Measurements from ENCODE around the gene ALG6.
"Not testable (repeated sequence)": the region's sequence is repeated elsewhere in the genome, so short reads cannot be mapped to it uniquely, and the experiment has no call there.

ALG6 gene

DNA sequence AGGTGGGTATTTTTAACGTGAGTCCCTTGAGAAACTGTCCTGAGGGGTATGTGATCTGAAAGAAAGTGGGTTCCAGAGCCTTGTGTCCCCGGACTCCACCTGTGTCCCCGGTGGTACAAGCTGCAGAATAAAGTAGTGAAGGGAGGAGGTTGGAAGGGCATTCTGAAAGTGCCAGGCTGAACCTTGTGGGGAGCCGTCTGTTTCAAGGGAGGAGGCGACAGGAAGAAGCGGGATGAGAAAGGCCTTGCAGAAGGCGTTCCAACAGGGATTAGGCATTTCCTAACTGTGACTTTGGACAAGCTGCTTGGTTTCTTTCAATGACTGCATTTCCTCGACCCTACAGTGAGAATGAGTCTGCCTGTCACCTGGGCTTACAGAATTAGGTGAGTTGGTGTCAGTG lies 39.3 kb upstream of the ALG6 start:
- no peak for DNase-seq (ENCODE audit: low read depth in 2 of 3, low spot score in 2 of 3)

DNA sequence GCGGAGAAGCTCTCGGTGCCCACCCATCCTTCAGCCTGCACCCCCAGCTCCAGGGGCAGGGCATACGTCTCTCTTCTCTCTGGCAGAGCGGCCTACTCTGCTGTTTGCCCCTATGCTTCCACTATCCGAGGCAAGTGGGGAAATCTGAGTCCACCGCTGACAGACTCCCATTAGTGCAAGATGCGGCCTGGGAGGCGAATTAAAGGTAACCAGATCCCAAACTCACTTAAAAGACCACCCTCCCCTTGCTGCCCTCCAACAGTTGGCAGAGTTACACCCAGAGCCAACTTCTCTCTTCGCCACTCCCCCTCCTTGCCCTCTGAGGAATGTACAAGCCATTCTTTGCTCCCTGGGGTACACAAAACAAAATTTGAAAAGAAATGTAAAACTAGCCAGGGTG lies 38.6 kb upstream of the ALG6 start:
- no peak for DNase-seq (ENCODE audit: low read depth in 2 of 3, low spot score in 2 of 3)

DNA sequence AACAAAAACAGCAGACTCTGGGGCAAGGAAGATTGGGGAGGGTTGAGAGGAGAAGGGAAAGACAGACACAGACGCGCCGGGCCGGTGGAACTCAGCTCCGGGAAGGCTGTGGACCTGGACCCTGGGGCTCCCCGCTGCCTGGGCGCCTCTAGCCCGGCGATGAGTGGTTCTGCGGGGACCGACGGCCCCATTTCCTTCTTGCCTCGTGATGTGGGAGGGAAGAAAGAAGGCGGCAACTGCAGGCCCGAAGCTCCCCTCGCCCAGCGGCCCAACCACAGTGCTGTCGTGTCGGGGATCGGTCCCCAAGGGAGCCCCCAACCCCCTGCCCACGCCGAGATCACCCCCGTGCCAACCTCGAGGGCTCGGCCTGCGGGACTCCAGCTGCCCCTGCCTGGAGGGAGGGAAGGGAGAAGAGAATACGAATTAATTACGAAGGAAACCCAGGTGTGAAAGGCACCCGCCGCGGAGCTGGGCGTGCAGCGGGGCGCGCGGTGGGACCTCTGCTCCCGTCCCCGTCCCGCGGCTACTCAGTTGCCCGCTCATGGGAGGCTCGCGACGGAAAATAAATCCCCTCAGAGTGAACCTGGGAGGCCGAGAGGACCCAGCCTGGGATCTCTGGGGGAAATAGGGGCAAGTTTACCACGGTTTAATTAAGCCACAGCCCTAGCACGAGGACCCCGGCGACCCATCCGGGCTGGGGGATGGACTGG lies 37.7 kb upstream of the ALG6 start:
- DNase-seq (ENCODE audit: low read depth in 2 of 3, low spot score in 2 of 3): no peak

DNA sequence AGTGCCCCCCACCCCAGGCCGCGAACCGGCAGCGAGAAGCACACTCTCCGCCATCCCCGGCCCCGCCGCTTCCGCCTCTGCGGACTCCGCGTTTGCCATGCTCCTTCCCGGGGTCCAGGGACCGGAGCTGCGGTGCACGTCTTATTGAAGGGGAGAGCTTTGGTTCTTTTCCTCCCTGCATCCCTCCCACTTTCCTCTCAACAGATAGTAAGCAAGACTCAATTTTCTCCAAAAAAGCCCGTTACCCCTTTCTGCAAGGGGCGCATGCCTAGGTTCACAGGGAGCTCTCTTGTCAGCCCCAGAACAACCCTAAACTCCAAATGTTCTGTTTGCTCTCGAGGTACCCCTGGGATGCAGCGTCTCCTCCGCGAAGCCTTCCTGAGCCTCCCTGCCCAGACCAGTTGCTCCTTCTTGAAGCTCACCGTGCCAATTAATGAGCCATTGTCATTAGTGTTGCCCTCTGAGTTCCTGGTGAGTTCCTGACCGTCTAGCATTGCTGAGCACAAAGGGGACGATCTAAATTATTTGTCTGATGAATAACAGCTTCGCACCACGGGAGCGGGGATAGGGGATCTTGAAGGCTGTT lies 37.0 kb upstream of the ALG6 start:
- no peak for DNase-seq (ENCODE audit: low read depth in 2 of 3, low spot score in 2 of 3)

DNA sequence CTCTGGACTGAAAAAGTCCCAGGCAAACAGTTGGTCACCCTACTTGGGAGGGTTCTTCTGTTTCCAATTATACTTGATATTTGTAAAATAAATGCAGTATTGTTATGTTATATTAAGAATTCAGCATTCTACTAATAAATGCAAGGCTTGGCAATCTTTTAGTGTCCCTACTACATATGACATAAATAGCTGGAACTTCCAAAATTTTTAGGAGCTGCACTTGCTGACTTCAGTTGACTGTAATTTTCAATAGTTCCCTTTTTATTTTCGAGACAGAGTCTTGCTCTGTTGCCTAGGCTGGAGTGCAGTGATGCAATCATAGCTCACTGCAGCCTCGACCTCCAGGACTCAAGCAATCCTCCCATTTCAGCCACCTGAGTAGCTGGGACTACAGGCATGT lies 25.0 kb upstream of the ALG6 start:
- DNase-seq (ENCODE audit: low read depth in 2 of 3, low spot score in 2 of 3): no peak

DNA sequence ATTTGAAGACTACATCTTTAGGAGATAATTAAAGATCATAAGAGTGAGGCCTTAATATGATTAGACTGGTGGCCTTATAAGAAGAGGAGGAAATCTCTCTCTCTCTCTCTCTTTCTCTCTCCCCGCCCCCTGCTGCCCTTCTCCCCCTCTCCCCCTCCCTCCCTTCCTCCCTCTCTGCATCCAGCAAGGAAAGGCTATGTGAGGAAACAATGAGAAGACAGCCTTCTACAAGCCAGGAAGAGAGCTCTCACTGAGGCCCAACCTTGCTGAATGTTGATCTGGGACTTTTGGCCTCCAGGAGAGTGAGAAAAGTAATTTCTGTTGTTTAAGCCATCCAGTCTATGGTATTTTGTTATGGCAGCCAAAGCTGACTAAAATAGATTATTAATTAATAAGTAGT lies 23.5 kb upstream of the ALG6 start:
- no peak for DNase-seq (ENCODE audit: low read depth in 2 of 3, low spot score in 2 of 3)

DNA sequence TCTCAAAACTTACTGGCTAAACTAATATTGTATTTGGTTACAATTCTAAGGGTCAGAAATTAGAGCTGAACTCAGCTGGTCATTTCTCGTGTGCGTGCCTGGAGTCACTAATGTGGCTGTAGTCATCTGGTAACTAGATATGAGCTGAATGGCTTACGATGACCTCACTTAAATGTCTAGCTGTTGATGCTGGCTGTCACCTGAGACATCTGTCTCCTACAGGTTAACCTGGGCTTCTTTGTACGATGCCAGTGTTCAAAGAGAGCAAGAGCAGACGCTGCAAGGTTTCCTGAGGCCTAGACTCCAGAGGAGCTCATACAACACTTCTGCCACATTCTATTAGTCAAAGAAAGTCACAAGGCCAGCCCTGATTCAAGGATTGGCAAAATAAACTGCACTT lies 17.1 kb upstream of the ALG6 start:
- no peak for DNase-seq (ENCODE audit: low read depth in 2 of 3, low spot score in 2 of 3)

DNA sequence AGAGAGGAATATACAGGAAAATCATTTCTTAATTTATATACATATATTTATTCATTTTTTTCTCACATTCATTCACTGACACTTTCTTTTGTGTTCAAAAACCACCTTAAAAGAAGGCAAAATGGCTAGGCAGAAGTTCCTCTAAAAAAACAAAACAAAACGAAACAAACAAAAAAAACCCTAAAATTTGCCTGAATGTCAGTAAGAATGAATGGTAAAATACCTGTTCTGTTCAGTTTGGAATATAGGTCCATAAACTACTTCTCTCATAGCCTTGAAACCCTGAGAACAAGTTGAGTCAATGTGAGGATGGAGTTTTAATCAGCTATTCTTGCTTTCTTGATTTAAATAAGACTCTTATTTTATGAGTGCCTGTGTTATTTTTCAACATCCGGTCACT lies 14.7 kb upstream of the ALG6 start:
- no peak for DNase-seq (ENCODE audit: low read depth in 2 of 3, low spot score in 2 of 3)

DNA sequence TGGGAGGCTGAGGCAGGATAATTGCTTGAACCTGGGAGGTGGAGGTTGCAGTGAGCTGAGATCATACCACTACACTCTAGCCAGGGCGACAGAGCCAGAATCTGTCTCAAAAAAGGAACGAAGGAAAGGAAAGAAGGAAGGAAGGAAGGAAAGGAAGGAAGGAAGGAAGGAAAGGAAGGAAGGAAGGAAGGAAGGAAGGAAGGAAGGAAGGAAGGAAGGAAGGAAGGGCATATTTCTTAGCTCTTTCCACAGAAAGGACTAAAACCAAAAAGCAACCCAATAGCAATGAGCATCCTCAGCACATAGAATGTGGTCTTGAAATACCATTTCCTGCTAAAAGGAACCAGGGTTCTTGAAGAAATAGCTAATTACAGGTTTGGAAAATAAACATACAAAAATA lies 11.2 kb upstream of the ALG6 start:
- not testable (repeated sequence) for DNase-seq (ENCODE audit: low read depth in 2 of 3, low spot score in 2 of 3)

DNA sequence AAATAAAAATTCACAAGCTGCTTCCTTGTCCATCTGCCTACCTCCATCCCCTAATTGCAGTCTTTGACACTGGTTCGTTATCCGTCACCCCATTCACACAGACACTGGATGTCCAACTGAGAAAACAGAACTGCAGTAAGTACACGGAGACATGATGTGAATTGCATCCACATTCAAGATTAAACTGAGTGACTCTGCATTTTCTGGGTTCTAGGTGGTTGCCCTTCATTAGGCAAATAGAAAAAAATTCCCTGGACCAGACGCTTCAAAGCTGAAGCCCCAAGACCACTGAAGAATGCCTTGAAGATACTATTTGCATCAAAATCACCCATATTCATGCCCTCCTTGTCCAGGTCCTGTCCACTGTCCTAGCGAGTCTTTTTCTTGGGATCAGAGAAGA lies 7.9 kb upstream of the ALG6 start:
- DNase-seq (ENCODE audit: low read depth in 2 of 3, low spot score in 2 of 3): no peak

DNA sequence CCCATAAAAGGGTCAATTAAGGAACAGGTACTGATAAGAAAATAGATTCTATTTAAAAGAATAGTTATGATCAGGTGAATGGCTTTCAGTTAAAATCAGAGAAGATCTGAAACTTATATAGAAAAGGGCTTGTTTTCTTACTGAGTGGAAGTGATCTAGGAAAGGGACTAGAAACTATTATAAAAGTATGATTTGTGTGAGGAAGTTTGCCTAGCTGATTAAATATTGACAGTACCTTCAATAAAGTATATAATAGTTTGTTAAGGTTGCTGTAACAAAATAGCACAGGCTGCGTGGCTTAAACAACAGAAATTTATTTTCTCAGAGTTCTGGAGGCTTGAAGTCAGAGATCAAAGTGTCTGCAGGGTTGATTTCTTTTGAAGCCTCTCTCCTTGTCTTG lies 5.4 kb upstream of the ALG6 start:
- DNase-seq (ENCODE audit: low read depth in 2 of 3, low spot score in 2 of 3): no peak

DNA sequence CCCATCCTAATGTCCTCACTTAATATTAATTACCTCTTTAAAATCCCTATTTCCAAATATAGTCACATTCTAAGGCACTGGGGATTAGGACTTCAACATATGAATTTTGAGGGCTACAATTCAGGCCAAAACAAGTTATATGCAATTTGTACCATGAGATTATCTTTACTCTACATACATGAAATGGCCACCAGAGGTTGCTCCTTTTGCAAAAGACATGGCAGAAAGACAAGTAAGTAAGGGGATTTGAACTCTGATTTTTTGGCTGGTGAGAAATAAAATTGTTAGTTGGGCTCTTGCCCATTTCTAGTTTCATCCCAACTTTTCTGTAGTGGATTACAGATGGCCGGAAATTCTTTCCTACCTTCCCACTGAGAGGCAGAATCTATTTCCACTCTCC lies 4.8 kb upstream of the ALG6 start:
- no peak for DNase-seq (ENCODE audit: low read depth in 2 of 3, low spot score in 2 of 3)

DNA sequence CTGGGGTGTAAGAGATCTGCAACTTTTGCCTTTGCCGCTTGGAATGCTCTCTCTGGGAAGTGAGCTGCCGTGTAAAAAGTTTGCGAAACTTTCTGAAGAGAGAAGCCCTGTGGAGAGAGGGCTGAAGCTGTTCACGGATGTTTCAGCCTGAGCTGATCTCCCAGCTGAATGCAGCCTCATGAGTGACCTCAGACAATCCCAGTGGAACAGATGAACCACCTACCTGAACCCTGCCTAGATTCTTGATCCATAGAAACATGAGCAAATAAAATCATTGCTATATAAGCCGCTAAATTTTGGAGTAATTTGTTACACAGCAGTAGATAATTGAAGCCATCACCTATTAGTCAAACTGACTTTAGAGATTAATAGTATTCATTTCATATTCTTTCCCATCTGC lies 4.4 kb upstream of the ALG6 start:
- DNase-seq (ENCODE audit: low read depth in 2 of 3, low spot score in 2 of 3): no peak

DNA sequence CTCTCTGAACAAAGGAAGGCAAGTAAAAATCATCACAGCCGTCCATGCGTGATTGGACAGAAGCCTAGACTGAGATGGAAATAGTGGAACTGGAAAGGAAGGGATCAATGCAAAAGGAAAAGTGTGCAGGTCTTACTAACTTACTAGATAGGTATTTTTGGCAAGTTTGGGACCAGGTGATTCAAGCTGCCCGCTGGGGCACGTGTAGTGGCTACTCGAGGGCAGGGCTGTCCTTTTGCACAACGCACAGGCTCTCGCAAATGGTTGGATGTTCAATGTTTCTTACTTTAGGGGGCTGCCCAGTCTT lies 566 bp upstream of the ALG6 start:
- no peak for DNase-seq (ENCODE audit: low read depth in 2 of 3, low spot score in 2 of 3)

DNA sequence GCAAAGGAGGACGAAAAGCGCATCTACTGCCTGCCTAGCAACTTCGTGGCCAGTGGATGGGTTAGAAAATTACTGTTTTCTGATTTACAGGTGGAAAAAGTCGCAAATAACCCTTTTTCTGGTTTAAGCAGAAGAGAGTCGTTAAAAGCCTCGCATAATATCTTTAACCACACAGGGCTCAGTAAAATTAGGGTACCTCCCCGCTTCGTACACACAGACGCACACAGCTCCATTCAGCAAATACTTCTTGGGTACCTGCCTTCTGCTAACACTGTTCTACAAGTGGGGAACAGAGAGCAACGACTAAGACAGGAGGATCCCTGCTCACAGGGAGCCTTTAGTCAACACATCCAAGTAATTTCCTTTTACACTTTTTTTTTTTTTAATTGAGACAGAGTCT lies 704 bp downstream of the ALG6 start:
- DNase-seq (ENCODE audit: low read depth in 2 of 3, low spot score in 2 of 3): no peak

DNA sequence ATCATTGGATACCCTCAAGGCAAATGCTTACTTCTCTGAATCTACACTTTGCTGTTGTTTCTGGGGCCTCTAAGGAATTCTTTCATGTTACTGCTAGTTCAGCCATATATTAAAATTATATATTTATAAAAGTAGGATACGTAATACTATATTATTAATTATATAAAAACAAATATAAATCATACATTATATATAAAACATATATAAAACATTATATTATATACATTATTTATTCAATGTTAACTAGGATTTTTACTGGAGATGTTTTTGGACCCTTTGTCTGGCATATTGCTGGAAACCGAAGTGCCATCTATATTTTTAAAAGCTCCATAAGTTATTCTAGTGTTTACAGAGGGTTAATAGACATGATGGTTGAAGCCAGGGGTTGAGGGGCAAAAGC lies 12.2 kb downstream of the ALG6 start:
- DNase-seq (ENCODE audit: low read depth in 2 of 3, low spot score in 2 of 3): no peak

DNA sequence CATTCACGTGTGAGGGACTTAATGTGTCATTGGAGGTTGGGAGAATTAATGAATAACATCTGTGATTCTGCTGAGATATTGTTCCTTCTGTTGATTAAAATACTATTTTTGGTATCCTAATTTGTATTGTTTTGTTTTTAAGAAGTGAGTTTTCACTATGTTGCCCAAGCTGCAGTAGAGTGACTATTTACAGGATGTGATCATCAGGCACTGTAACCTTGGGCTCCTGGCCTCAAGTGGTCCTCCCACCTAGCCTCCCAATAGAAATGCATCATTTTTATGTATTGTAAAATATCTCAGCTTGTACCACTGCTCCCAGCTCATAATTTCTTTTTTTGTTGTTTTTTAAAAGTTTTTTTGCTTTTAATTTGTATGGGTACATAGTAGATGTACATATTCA lies 14.3 kb downstream of the ALG6 start:
- DNase-seq (ENCODE audit: low read depth in 2 of 3, low spot score in 2 of 3): no peak

DNA sequence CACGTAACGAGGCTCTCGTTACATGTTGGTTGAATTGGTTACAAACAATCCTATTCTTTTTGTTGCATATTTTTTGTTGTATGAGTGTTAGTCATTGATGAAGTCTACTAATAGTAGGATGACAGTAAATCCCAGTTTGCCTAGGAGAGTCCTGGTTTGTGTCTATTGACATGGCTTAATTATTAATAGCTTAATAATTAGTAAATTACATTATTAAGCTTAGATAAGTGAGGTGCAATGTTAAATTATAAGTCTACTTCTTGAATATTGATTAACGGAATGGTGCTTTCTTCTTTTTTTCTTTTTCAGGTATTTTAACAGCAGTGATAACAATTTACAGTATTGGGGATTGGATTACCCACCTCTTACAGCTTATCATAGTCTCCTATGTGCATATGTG lies 34.5 kb downstream of the ALG6 start:
- no peak for DNase-seq (ENCODE audit: low read depth in 2 of 3, low spot score in 2 of 3)

DNA sequence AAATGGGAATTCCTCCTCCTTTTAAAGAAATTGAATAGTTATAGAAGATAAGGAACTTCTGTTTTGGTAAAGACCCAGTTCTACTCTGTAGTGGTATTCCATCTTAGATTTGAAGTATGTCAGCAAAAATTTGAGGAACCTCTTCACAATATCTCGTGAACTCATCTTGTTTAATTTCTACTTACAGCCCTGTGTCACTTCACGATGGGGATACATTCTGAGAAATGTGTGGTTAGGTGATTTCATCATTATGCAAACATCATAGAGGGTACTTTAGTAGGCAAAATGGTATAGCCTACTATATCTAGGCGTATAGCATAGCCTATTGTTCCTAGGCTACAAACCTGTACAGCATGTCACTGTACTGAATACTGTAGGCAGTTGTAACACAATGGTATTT lies 36.0 kb downstream of the ALG6 start:
- no peak for DNase-seq (ENCODE audit: low read depth in 2 of 3, low spot score in 2 of 3)

DNA sequence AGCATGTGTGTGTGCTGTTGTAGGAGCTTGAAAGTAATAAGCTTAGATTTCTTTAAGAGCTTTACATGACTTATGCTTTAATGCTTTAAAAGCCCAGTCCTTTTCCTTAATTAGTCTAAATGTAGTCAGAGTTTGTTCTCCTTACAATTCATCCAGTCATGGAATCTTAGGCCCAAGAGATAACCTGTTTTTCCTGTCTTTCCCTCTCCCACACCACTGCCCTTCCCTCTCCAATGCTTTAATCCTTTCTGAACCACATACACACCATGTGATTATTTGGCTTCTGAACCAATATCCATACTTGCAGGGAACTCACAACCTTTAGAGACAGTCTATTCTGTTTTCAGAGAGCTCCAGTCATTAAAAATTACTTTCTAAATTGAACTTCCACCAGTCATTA lies 37.6 kb downstream of the ALG6 start:
- DNase-seq (ENCODE audit: low read depth in 2 of 3, low spot score in 2 of 3): no peak

DNA sequence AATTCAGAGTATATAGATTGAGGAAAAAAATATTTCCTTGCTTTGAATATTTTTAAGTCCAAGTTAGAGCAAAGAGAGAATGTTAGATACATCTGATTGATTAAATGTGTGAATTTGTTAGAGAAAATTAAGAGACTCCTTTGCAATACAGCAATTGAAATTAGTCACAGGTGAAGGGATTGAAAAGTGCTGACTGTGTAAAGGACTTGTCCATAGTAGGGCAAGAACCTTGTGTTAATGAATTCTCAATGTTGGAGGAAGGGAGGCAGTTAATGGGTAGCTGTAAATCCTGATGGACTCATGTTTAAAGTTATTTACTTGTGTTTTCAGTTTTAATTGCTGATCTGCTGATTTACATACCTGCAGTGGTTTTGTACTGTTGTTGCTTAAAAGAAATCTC lies 38.6 kb downstream of the ALG6 start:
- no peak for DNase-seq (ENCODE audit: low read depth in 2 of 3, low spot score in 2 of 3)

DNA sequence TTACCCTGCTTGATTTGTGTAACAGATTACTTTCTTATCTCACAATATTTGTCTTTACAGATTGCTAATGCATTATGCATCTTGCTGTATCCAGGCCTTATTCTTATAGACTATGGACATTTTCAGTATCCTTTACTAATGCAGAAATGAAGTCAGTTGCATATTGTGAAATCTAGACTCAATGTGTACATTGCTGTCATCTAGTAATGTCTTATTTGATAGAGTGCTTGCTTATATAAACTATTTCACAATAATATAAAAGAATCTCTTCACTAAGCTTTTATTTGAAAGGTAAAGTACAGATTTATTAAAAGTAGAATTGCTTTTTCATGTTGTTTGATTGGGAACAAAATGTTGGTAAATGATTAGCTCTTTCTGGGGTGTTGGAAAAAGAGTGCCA lies 39.6 kb downstream of the ALG6 start:
- no peak for DNase-seq (ENCODE audit: low read depth in 2 of 3, low spot score in 2 of 3)

DNA sequence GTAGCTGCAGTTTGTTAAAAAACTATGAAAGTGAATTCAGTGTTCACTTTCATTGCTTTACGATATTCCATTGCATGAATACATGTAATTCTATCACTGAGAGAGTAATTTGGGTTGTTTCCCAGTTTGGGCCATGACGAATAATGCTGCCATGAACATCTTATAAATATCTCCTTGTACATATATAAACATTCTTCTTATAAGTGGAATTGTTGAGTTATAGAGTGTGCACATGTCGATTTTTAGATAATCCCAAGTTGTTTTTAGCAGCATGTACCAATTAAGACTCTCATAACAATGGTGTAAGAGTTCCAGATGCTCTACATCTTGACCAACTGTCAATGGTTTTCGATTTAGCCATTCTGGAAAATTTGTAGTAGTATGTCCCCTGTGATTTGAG lies 40.9 kb downstream of the ALG6 start:
- no peak for DNase-seq (ENCODE audit: low read depth in 2 of 3, low spot score in 2 of 3)

DNA sequence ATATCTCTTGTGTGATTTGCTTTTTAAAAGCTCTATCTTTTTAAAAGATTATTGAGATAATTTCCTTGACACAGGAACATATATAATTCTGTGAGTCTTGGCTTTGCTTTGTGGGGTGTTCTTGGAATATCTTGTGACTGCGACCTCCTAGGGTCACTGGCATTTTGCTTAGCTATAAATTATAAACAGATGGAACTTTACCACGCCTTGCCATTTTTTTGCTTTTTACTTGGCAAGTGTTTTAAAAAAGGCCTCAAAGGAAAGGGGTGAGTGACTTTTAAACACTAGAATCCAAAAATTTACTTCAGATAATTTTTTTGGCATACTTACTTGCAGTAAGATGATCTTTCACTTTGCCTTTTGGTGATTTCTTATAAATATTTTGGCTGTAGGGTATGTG lies 43.6 kb downstream of the ALG6 start:
- no peak for DNase-seq (ENCODE audit: low read depth in 2 of 3, low spot score in 2 of 3)

All from activated CD8-positive, alpha-beta memory T cell treated with anti-CD3 and anti-CD28 coated beads for 48 hours (primary cell).